Activated CD8-positive, alpha-beta T cell treated with anti-CD3 and anti-CD28 coated beads, Interleukin-2, amount 10 ng/mL, durations not matched to agents 7 days and 5 days (primary cell): ENCODE measurements around the gene POGLUT2. TPM values are rescaled to one million over a fixed set of nuclear protein-coding genes. Genes with fewer than 3 reads are reported as not detected.
A peak's percentile ranks its signal among the peaks of the same experiment; 100 is the strongest.

Source experiments
- ATAC-seq: fragments of 150-1000 bp; cut with Tn5 transposase; one replicate; pipeline ENCODE4 v1.10.0; 2021; ENCODE audit warnings: moderate library complexity
- CTCF ChIA-PET: fragments of 350-600 bp; sonication (Branson Sonifier 250); formaldehyde crosslinking; loops from one replicate; lab custom pipeline; 2021; ENCODE audit warnings: antibody characterized with exemption; lab: Charles Lee
- POLR2A ChIA-PET: fragments of 350-600 bp; sonication (Branson Sonifier 250); formaldehyde crosslinking; loops from one replicate; lab custom pipeline; 2021; ENCODE audit warnings: antibody characterized with exemption; lab: Charles Lee
- DNase-seq: peaks from one replicate; pipeline ENCODE4 v3.0.0-alpha.2; 2020
- H3K27ac Mint-ChIP-seq: one replicate; pipeline ENCODE4 v1.8.0; 2021; ENCODE audit warnings: mild to moderate bottlenecking, mixed read lengths
- H3K27me3 Mint-ChIP-seq: one replicate; pipeline ENCODE4 v1.8.0; 2021; ENCODE audit warnings: low read depth, mixed read lengths
- H3K36me3 Mint-ChIP-seq: one replicate; pipeline ENCODE4 v1.8.0; 2021; ENCODE audit warnings: low read depth, mixed read lengths
- H3K4me1 Mint-ChIP-seq: one replicate; pipeline ENCODE4 v1.8.0; 2021; ENCODE audit warnings: low read depth, mixed read lengths
- H3K4me3 Mint-ChIP-seq: one replicate; pipeline ENCODE4 v1.8.0; 2021; ENCODE audit warnings: mild to moderate bottlenecking, mixed read lengths
- H3K9me3 Mint-ChIP-seq: one replicate; pipeline ENCODE4 v1.8.0; 2022; ENCODE audit warnings: mixed read lengths; ENCODE audit not compliant: insufficient read depth
- total RNA-seq, 2 experiments: library from RNA; stranded (reverse); gene quantifications; one replicate each; pipeline ENCODE4 v1.2.3, GENCODE V29; 2021

Gene POGLUT2
- total RNA-seq, 2 experiments from 2014 or later, result 12.5 to 13.4 TPM

DNA sequence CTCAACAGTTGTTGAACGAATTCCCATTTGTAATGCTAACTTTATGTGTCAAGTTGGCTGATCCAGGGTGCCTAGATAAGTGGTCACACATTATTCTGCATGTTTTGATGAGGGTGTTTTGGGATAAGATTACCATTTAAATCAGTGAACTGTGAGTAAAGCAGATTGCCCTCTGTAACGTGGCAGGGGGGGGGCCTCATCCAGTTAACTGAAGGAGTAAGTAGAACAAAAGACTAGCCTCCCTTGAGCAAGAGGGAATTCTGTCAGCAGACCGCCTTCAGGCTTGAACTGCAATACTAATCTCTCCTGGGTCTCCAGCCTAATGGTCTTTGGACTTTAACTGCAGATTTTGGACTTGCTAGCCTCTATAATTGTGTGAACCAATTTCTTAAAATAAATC, 21.0 kb downstream of the POGLUT2 start:
- DNase-seq (no peak), ATAC-seq (no peak)
- H3K27ac Mint-ChIP-seq, result no peak overlapping the region
- no peak overlapping the region for H3K4me3 Mint-ChIP-seq
- ChIA-PET POLR2A (no interaction called here), CTCF (no interaction called here)
- H3K27me3 Mint-ChIP-seq, result no peaks in the 10 kb centered on the region
- H3K4me1 Mint-ChIP-seq, result peaks cover 64% of the 10 kb centered on the region
- peaks cover 7% of the 10 kb centered on the region for H3K9me3 Mint-ChIP-seq
- H3K36me3 Mint-ChIP-seq, result peaks cover 30% of the 10 kb centered on the region

DNA sequence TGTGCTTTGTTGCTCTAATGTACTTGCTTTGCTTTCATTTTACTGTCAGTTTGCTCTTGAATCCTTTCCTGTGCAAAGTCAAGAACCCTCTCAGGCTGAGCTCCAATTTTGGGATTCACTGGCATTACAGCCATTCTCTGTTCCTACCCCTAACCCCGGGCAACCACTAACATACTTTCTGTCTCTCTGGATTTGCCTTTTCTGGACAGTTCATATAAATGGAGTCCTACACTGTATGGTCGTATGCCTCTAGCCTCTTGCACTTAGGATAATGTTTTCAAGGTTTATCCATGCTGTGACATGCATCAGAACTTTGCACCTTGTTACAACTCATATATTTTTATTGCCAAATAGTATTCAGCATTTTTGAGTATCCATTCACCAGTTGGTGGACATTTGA, 22.5 kb downstream of the POGLUT2 start:
- POLR2A ChIA-PET, result interaction anchor here (1.1 to 1.3 kb wide), 3 partner anchors 25 to 180 kb away, joined by 3 read pairs; partner anchors contain the start of genes ERCC5 and TPP2
- no peaks in the 10 kb centered on the region for H3K9me3 Mint-ChIP-seq
- H3K36me3 Mint-ChIP-seq, result peaks cover 29% of the 10 kb centered on the region
- CTCF ChIA-PET, result interaction anchor here (0.6 to 5.2 kb wide), 3 partner anchors 9 to 24 kb away, joined by 3 to 32 read pairs (median 3); partner anchors contain the start of gene POGLUT2
- DNase-seq (no peak), ATAC-seq (no peak)
- peak overlapping the region; percentile 3 for H3K27ac Mint-ChIP-seq
- peaks cover 74% of the 10 kb centered on the region for H3K4me1 Mint-ChIP-seq
- no peaks in the 10 kb centered on the region for H3K27me3 Mint-ChIP-seq
- no peak overlapping the region for H3K4me3 Mint-ChIP-seq

DNA sequence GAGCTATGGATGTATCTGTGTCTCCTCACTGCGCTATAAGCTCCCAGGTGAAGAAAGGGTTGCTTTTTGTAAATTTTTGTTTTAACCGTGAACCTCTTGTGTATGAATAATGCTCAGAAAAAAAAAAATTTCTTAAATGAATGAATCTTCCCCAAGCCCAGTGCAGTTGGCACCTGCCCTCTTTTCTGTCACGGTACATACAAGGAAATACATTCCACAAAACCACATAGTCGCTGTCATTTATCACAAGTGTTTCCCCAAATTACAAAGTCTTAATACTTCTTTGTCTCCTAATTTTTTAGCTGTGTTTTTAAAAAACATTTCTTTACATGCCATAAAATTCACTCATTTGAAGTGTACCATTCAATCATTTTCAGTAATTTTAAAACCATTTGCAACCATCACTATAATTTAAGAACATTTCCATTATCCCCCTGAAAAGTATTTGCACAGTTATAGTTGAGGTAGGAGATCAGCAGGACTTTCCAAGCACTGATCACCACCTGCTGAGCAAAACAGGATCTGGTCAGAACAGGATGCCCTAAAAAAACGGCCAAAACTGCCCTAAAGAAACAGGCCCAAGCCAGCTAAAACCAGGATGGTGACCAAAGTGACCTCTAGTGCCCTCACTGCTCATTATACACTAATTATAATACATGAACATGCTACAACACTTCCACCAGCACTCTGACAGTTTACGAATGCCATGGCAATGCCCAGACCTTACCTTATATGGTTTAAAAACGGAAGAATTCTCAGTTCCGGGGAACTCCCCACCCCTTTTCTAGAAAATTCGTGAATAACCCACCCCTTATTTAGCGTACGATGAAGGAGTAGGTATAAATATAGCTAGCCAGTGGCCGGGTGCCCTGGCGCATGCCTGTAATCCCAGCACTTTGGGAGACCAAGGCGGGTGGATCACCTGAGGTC, 23.9 kb downstream of the POGLUT2 start:
- POLR2A ChIA-PET, result interaction anchor here (1.2 to 4.3 kb wide), 4 partner anchors 24 to 178 kb away, joined by 3 to 62 read pairs (median 34); partner anchors contain the start of genes BIVM, ERCC5, POGLUT2 and TPP2
- peak overlapping the region; percentile 92 for H3K27ac Mint-ChIP-seq

DNA sequence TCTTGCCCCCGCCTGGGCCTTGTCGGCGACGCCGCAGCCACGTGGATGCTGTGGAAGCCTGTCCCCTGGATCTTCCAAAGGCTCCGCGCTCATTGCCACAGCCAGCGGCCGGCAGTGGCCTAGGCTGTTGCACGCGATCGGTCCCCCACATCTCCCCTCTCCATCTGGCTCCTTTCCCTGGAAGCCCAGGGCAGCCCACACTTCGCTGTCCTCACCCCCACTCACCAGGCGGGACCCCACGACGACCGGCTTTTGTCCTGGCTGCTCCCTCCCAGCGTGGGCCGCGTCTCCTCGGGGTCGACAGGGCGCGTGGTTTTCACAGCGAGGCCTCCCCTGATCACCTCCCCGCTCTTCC, 24.6 kb downstream of the POGLUT2 start:
- Mint-ChIP-seq H3K27me3 (no peaks in the 10 kb centered on the region), H3K4me3 (peak overlapping the region; percentile 84), H3K27ac (peak overlapping the region; percentile 92), H3K36me3 (peaks cover 27% of the 10 kb centered on the region), H3K9me3 (no peaks in the 10 kb centered on the region), H3K4me1 (peaks cover 69% of the 10 kb centered on the region)
- CTCF ChIA-PET, result interaction anchor here (1.0 to 5.2 kb wide), 4 partner anchors 17 to 181 kb away, joined by 4 to 32 read pairs (median 6); no protein-coding TSS in a partner anchor
- DNase-seq (no peak), ATAC-seq (no peak)
- POLR2A ChIA-PET, result interaction anchor here (0.6 to 4.3 kb wide), 10 partner anchors 11 to 380 kb away, joined by 3 to 62 read pairs (median 3); partner anchors contain the start of genes BIVM, ERCC5, POGLUT2 and TPP2

More for the DNA sequence above, 23.9 kb downstream of the POGLUT2 start:
- no peaks in the 10 kb centered on the region for H3K9me3 Mint-ChIP-seq
- H3K27me3 Mint-ChIP-seq, result no peaks in the 10 kb centered on the region
- H3K36me3 Mint-ChIP-seq, result peaks cover 28% of the 10 kb centered on the region
- ATAC-seq, result no peak
- CTCF ChIA-PET, result interaction anchor here (1.1 to 5.2 kb wide), 2 partner anchors 16 to 26 kb away, joined by 6 to 32 read pairs; no protein-coding TSS in a partner anchor
- peaks cover 73% of the 10 kb centered on the region for H3K4me1 Mint-ChIP-seq
- H3K4me3 Mint-ChIP-seq, result peak overlapping the region; percentile 84
- no peak for DNase-seq

DNA sequence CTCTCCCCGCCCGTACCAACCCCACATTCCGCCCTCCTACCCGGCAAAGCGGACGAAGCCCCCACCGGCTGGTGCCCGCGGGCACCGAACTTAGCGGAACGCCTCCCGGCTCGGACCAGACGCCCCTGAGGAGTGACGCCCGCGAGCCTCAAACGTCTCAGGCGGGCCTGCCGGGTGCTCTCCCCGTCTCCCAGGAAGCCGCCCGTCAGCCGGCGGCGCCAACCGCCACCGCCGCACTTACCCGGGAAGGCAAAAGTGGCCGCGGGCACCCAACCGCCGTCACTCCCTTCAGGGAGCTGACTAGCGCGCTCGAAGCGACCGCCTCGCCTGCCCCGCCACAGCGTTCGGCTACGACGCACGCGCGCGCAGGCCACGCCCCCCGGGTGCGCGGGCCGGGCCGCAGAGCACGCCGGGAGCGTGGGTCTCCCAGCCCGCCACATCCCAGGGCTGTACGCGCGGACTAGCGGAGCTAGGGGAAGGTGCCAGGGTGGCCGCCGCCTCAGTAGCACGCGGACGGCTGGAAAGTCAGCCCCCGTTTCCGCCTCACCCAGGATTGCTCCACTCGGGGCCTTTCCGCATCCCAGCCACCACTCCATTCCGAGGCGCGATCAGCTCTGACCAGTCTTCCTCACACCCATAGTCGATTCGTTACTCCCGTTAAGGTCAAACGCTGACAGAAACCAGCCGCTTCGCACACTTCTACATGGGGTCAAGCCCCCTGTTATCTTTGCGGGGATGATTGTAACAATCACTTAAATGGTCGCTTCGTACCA, 25.1 kb downstream of the POGLUT2 start, which contains the start of gene TEX30:
Gene TEX30 (minus strand): TSS at position 346 of the 773 bp plus-strand sequence. CDS start 3,760 bp downstream, outside the sequence.
- Mint-ChIP-seq H3K27me3 (no peaks in the 10 kb centered on the region), H3K4me3 (peak within 1 kb of the TSS; percentile 84), H3K9me3 (no peaks in the 10 kb centered on the region), H3K4me1 (peaks cover 63% of the 10 kb centered on the region), H3K36me3 (peaks cover 27% of the 10 kb centered on the region), H3K27ac (peak within 1 kb of the TSS; percentile 92)
- ChIA-PET POLR2A (interaction anchor here (0.6 to 4.3 kb wide), 11 partner anchors 11 to 379 kb away, joined by 3 to 62 read pairs (median 3); partner anchors contain the start of genes BIVM, ERCC5, POGLUT2 and TPP2), CTCF (interaction anchor here (1.0 to 5.2 kb wide), 5 partner anchors 17 to 180 kb away, joined by 4 to 32 read pairs (median 5); no protein-coding TSS in a partner anchor)
- ATAC-seq (peak; percentile 96), DNase-seq (peak; percentile 89)

DNA sequence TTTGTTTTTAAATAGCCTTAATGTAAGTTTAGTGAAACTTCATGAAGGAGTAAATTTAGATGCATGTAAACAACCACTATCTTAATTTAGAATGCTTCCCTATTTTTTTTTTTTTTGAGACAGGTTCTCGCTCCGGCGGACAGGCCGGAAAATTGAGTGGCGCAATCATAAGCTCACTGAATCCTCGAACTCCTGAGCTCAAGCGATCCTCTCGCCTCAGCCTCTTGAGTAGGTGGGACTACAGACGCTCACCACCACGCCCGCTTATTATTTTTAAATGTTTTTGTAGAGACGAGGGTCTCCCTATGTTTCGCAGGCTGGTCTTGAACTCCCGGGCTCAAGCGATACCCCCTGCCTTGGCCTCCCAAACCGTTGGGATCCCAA, 26.7 kb downstream of the POGLUT2 start:
- POLR2A ChIA-PET, result interaction anchor here (2.9 to 4.3 kb wide), 2 partner anchors 27 to 76 kb away, joined by 9 to 62 read pairs; partner anchors contain the start of genes BIVM and POGLUT2
- no peak overlapping the region for H3K27ac Mint-ChIP-seq
- no peak for ATAC-seq

DNA sequence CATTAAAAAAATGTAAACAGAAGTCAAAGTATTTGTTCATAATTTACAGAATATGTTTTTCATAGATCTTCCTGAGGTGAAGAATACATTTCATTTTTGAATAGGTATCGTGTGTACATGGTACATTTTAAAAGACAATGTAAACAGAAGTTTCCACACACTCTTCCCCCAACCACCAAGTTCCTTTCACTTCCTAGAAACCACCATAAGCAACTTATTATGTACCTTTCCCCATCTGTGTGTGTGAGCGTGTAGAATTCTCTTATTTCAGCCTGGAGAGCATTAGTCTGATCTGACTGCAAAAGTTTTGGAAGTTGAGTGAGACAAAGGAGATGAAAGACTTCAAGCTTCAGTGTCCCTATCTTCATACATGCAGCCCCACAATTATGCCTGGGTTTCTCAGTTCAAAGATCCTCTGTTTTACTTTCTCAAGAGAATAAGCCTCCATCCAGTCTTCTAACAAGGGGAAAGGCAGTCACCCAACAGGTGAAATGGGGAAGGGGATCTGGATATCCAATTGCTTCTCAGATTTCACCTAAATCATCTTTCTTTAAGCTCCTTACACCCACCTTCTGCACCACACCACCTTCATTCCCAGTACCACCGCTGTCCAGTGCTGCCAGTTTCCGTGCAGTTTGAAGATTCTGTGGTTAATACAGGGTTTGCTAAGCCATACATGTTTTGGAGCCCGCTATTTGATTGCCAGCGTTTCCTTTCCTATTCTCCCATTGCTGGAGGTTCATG, 27.3 kb downstream of the POGLUT2 start:
- ATAC-seq (no peak), DNase-seq (no peak)
- peak overlapping the region; percentile 84 for H3K4me3 Mint-ChIP-seq
- peak overlapping the region; percentile 2 for H3K27ac Mint-ChIP-seq
- H3K36me3 Mint-ChIP-seq, result peaks cover 42% of the 10 kb centered on the region
- H3K4me1 Mint-ChIP-seq, result peaks cover 51% of the 10 kb centered on the region
- no peaks in the 10 kb centered on the region for H3K27me3 Mint-ChIP-seq
- no peaks in the 10 kb centered on the region for H3K9me3 Mint-ChIP-seq
- CTCF ChIA-PET, result interaction anchor here (0.8 to 1.5 kb wide), 3 partner anchors 26 to 180 kb away, joined by 3 to 4 read pairs (median 3); no protein-coding TSS in a partner anchor
- POLR2A ChIA-PET, result interaction anchor here (2.9 to 4.3 kb wide), 2 partner anchors 28 to 76 kb away, joined by 9 to 62 read pairs; partner anchors contain the start of genes BIVM and POGLUT2

More for the DNA sequence above, 26.7 kb downstream of the POGLUT2 start:
- Mint-ChIP-seq H3K9me3 (no peaks in the 10 kb centered on the region), H3K4me1 (peaks cover 53% of the 10 kb centered on the region), H3K36me3 (peaks cover 37% of the 10 kb centered on the region), H3K27me3 (no peaks in the 10 kb centered on the region), H3K4me3 (peak overlapping the region; percentile 84)
- DNase-seq, result no peak
- CTCF ChIA-PET, result interaction anchor here (1.0 to 5.2 kb wide), 3 partner anchors 26 to 56 kb away, joined by 3 to 32 read pairs (median 4); no protein-coding TSS in a partner anchor

DNA sequence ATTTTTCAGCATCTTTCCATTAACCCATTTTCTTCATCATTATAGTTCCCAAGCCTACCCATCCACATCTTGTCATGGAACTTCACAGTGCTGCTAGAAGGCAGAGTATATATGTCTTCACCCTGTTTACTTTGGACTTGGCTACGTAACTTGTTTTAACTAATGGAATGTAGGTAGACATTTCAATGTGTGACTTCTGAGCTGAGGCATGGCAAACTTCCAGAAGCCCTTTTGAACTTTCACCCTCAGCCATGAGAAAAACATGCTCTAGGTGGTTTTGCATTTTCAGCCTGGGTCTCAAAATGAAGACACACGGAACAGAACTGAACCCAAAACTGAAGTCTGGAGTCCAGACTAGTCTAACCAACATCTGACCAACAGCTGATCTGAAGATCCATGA, 28.3 kb downstream of the POGLUT2 start:
- ChIA-PET POLR2A (interaction anchor here (1.0 to 4.3 kb wide), 2 partner anchors 29 to 30 kb away, joined by 3 to 62 read pairs; partner anchors contain the start of genes BIVM and POGLUT2), CTCF (interaction anchor here (0.7 to 1.5 kb wide), 4 partner anchors 18 to 179 kb away, joined by 3 to 4 read pairs (median 3); no protein-coding TSS in a partner anchor)
- H3K4me3 Mint-ChIP-seq, result no peak overlapping the region
- ATAC-seq, result no peak
- peaks cover 47% of the 10 kb centered on the region for H3K4me1 Mint-ChIP-seq
- no peak for DNase-seq
- no peaks in the 10 kb centered on the region for H3K9me3 Mint-ChIP-seq
- peaks cover 50% of the 10 kb centered on the region for H3K36me3 Mint-ChIP-seq
- no peaks in the 10 kb centered on the region for H3K27me3 Mint-ChIP-seq
- no peak overlapping the region for H3K27ac Mint-ChIP-seq

DNA sequence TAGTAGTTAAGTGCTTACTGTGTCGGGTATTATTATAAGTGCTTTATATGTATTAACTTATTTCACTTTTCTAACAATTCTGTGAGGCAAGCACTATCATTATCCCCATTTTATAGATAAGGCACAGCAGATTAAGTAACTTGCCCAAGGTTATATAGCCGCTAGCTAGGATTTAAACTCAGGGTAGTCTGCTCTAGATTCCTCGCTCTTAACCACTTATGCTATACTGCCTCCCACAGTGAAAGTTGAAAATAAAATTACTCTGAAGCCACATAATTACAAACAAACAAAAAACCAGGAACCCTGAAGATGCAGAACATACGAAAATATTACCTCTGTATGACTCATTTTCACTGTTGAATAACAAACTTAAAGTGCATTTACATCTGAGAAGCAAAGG, 29.1 kb downstream of the POGLUT2 start:
- ATAC-seq, result no peak
- Mint-ChIP-seq H3K27ac (no peak overlapping the region), H3K36me3 (peaks cover 55% of the 10 kb centered on the region), H3K9me3 (no peaks in the 10 kb centered on the region), H3K4me1 (peaks cover 41% of the 10 kb centered on the region), H3K27me3 (no peaks in the 10 kb centered on the region), H3K4me3 (no peak overlapping the region)
- no peak for DNase-seq
- POLR2A ChIA-PET, result interaction anchor here (1.0 kb wide), 1 partner anchor 31 kb away, joined by 3 read pairs; no protein-coding TSS in a partner anchor
- CTCF ChIA-PET, result interaction anchor here (1.0 to 2.7 kb wide), 8 partner anchors 10 to 188 kb away, joined by 3 to 13 read pairs (median 4); a partner anchor contains a TSS

DNA sequence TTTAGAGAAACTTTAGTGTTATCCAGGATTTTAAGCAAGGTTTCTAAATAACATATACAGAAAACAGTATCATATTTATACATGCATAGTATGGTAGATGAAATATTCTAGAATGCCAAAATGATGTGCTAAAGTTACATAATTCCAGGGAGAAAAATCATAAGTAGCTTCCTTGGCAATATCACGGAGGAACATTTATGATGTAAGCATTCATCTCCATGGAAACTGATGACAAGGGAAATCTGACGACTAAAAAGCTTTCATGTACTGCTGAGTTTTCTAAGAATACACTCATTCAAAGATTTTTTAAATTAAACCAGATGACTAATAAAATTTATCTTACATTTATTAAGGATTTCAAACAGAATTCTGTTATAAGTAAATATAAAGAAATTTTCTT, 29.9 kb downstream of the POGLUT2 start:
- Mint-ChIP-seq H3K9me3 (no peaks in the 10 kb centered on the region), H3K36me3 (peaks cover 54% of the 10 kb centered on the region), H3K4me1 (peaks cover 33% of the 10 kb centered on the region), H3K27me3 (no peaks in the 10 kb centered on the region), H3K4me3 (no peak overlapping the region), H3K27ac (no peak overlapping the region)
- POLR2A ChIA-PET, result interaction anchor here (0.7 kb wide), 1 partner anchor 32 kb away, joined by 3 read pairs; no protein-coding TSS in a partner anchor
- ATAC-seq (no peak), DNase-seq (no peak)
- CTCF ChIA-PET, result interaction anchor here (1.0 to 2.7 kb wide), 7 partner anchors 10 to 177 kb away, joined by 3 to 13 read pairs (median 4); a partner anchor contains a TSS
